Uterus (tissue), 4 donors: Measurements from ENCODE around the gene TMEM272. TPM values are rescaled to one million over a fixed set of nuclear protein-coding genes. Genes with fewer than 3 reads are reported as not detected.

Experiments
- DNase-seq, 2 donors: peaks; one replicate each; pipeline ENCODE4 v3.0.0-alpha.2; 2019 to 2020
- H3K27ac ChIP-seq, 2 donors: fragments of 200-600 bp; sonication (generic); 1 replicate in 1 of 2; 2 replicates in 1 of 2; pipeline ENCODE4 v1.5.1; 2016 to 2018
- H3K27me3 ChIP-seq, 2 donors: fragments of 200-600 bp; sonication (generic); one replicate each; pipeline ENCODE4 v1.5.1; 2018 to 2019; ENCODE audit warnings: control low read depth in 1 of 2
- H3K36me3 ChIP-seq, 2 donors: fragments of 200-600 bp; sonication (generic); one replicate each; pipeline ENCODE4 v1.5.1; 2019; ENCODE audit warnings: control low read depth in 1 of 2
- H3K4me1 ChIP-seq, 2 donors: fragments of 200-600 bp; sonication (generic); one replicate each; pipeline ENCODE4 v1.5.1; 2018 to 2019; ENCODE audit warnings: control low read depth in 1 of 2
- H3K4me3 ChIP-seq, 2 donors: fragments of 200-600 bp; sonication (generic); 1 replicate in 1 of 2; 2 replicates in 1 of 2; pipeline ENCODE4 v1.5.1; 2018 to 2019; ENCODE audit warnings: mild to moderate bottlenecking in 1 of 2
- H3K9me3 ChIP-seq, 2 donors: fragments of 200-600 bp; sonication (generic); one replicate each; pipeline ENCODE4 v1.5.1; 2019; ENCODE audit warnings: control low read depth in 1 of 2
- CTCF ChIP-seq, 4 experiments: fragments of 200-600 bp in 2 of 4; fragments of 450-650 bp in 2 of 4; sonication (generic) in 2 of 4; IDR thresholded peaks; one replicate each; pipeline ENCODE4 v1.5.1; 2016 to 2019; ENCODE audit warnings: antibody characterized with exemption in 4 of 4, mild to moderate bottlenecking in 2 of 4, moderate library complexity in 1 of 4
- POLR2A ChIP-seq, 2 donors: fragments of 450-650 bp; IDR thresholded peaks; one replicate each; pipeline ENCODE4 v1.6.1; 2016; ENCODE audit warnings: antibody characterized with exemption in 2 of 2, mild to moderate bottlenecking in 1 of 2, moderate library complexity in 1 of 2
- intact Hi-C: fragments of 100-400 bp; cut with DNase I; formaldehyde crosslinking; loops from one replicate; pipeline ENCODE4 v1.15.1; 2023; ENCODE audit warnings: low total_unique reads
- total RNA-seq, 4 donors: library from RNA; depleted of rRNA in 3 of 4; stranded (reverse); fragments of >200 nt in 3 of 4; gene quantifications; one replicate each; pipeline versions ENCODE4 v1.1.0 to v1.2.4, GENCODE V29; 2014 to 2023
- donor health status: DM: yes; HTN: yes; CAD: no.

Gene TMEM272
- total RNA-seq, 4 donors from 2014 or later: 0.14 to 0.52 TPM; not detected in 2

GRCh38 chr13:51873837-51874236 is 28.9 kb upstream of the TMEM272 start:
- Histone ChIP-seq H3K27ac (no peak overlapping the region), H3K27me3 (no peaks in the 10 kb centered on the region), H3K9me3 (no peaks in the 10 kb centered on the region), H3K36me3 (no peaks in the 10 kb centered on the region), H3K4me1 (no peaks in the 10 kb centered on the region), H3K4me3 (no peak overlapping the region)
- TF ChIP-seq CTCF (IDR thresholded peaks at IDR 0.05) (no peak), POLR2A (IDR thresholded peaks at IDR 0.05) (no peak)
- DNase-seq: no peak
- intact Hi-C loops: no loop called here

DNA sequence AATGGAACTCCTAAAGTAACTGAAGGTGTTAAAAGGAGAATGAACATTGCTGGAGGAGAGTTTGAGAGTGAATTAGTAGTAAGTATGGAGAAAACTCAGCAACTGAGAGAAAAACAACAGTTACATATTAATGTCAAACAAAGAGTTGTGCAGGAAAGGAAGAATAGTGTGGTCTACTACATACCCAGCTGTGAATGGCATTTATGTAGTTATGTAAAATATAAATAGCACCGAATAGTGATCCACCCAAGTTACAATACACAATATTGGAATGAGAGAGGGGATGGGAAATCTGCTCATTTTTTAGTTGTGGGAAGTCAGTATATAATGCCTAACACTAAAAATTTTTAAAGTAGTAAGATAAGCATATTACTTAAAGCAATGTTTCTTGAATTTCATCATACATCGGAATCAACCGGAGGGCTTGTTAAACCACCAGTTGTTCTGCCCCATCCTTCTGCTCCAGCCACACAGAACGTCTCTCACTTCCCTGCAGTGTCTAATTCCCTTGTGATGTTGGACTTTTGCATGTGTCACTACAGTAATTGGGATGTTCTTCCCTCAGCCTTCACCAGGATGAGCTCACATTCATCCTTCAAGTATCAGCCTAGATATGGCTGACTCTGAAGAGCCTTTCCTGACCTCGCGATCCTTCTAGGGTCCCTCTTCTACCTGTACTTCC is 28.3 kb upstream of the TMEM272 start:
- no peak overlapping the region for H3K4me3 ChIP-seq
- H3K36me3 ChIP-seq: no peaks in the 10 kb centered on the region
- intact Hi-C loops: no loop called here

GRCh38 chr13:51870616-51871015 is 25.6 kb upstream of the TMEM272 start:
- Histone ChIP-seq H3K27ac (no peak overlapping the region), H3K4me1 (no peaks in the 10 kb centered on the region), H3K36me3 (no peaks in the 10 kb centered on the region), H3K4me3 (no peak overlapping the region), H3K27me3 (no peaks in the 10 kb centered on the region), H3K9me3 (no peaks in the 10 kb centered on the region)
- intact Hi-C loops: no loop called here
- DNase-seq: no peak
- TF ChIP-seq CTCF (IDR thresholded peaks at IDR 0.05) (no peak), POLR2A (IDR thresholded peaks at IDR 0.05) (no peak)

More for the DNA sequence above, 28.3 kb upstream of the TMEM272 start:
- Histone ChIP-seq H3K4me1 (no peaks in the 10 kb centered on the region), H3K27ac (no peak overlapping the region), H3K27me3 (no peaks in the 10 kb centered on the region), H3K9me3 (no peaks in the 10 kb centered on the region)
- no peak for TF ChIP-seq CTCF (IDR thresholded peaks at IDR 0.05)
- TF ChIP-seq POLR2A (IDR thresholded peaks at IDR 0.05): no peak
- DNase-seq: no peak

DNA sequence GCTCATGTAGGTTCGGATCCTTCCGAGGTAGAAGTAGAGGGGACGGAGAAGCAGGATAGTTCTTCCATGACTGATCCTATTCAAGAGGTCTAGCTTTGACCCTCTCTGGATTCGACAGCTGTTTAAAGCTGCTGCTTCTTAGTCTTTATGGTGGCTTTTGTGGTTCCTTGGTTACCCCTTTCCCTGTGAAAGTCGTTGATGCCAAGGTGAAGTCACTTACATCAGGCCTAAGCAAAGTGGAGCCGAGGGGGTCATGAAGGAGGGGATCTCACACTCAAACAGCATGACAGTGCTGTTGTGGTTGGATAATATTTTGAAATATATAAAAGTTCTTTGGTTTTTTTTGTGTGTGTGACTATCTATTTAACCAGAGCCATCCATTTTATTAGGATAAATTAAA is 24.9 kb upstream of the TMEM272 start:
- TF ChIP-seq CTCF (IDR thresholded peaks at IDR 0.05) (no peak), POLR2A (IDR thresholded peaks at IDR 0.05) (no peak)
- no peaks in the 10 kb centered on the region for H3K9me3 ChIP-seq
- intact Hi-C loops: no loop called here
- H3K27me3 ChIP-seq: no peaks in the 10 kb centered on the region
- H3K4me1 ChIP-seq: no peaks in the 10 kb centered on the region
- DNase-seq: no peak
- H3K36me3 ChIP-seq: no peaks in the 10 kb centered on the region
- H3K27ac ChIP-seq: no peak overlapping the region
- H3K4me3 ChIP-seq: no peak overlapping the region

GRCh38 chr13:51867062-51867461 is 22.1 kb upstream of the TMEM272 start:
- intact Hi-C loops: no loop called here
- H3K4me3 ChIP-seq: no peak overlapping the region
- H3K36me3 ChIP-seq: no peaks in the 10 kb centered on the region
- H3K9me3 ChIP-seq: no peaks in the 10 kb centered on the region
- H3K27ac ChIP-seq: no peak overlapping the region
- TF ChIP-seq POLR2A (IDR thresholded peaks at IDR 0.05) (no peak), CTCF (IDR thresholded peaks at IDR 0.05) (no peak)
- H3K27me3 ChIP-seq: no peaks in the 10 kb centered on the region
- no peak for DNase-seq
- no peaks in the 10 kb centered on the region for H3K4me1 ChIP-seq
